NCI-H2171 (cell line): ENCODE measurements around the gene UBC.
"Not testable (repeated sequence)": the region's sequence is repeated elsewhere in the genome, so short reads cannot be mapped to it uniquely, and the experiment has no call there.

ENCODE experiments used
- DNase-seq: peaks from one replicate; lab custom pipeline; 2025; lab: John Stamatoyannopoulos, UW

The UBC gene

GRCh38 chr12:124915239-124916236 lies 1.1 kb upstream of the UBC start:
- no peak for DNase-seq

- no peak for DNase-seq
Observed at GRCh38 chr12:124913474-124914391, 717 bp downstream of the UBC start.

GRCh38 chr12:124912529-124913287 lies 1.7 kb downstream of the UBC start:
- not testable (repeated sequence) for DNase-seq

- not testable (repeated sequence) for DNase-seq
Observed at GRCh38 chr12:124911521-124911920, 2.9 kb downstream of the UBC start.

- no peak for DNase-seq
Observed at GRCh38 chr12:124910561-124911478, 3.6 kb downstream of the UBC start.

- DNase-seq, result no peak
Observed at GRCh38 chr12:124909831-124910560, 4.5 kb downstream of the UBC start.

GRCh38 chr12:124906606-124907261 lies 7.7 kb downstream of the UBC start:
- DNase-seq, result no peak

GRCh38 chr12:124904306-124905098 lies 9.9 kb downstream of the UBC start:
- DNase-seq, result no peak

- DNase-seq, result no peak
Observed at GRCh38 chr12:124902916-124903315, 11.5 kb downstream of the UBC start.

GRCh38 chr12:124901003-124901402 lies 13.4 kb downstream of the UBC start:
- DNase-seq, result no peak

GRCh38 chr12:124900345-124900795 lies 14.1 kb downstream of the UBC start:
- DNase-seq, result not testable (repeated sequence)

- no peak for DNase-seq
Observed at GRCh38 chr12:124898923-124899294, 15.5 kb downstream of the UBC start.

- peak; percentile 39 for DNase-seq
Observed at GRCh38 chr12:124898200-124898922, 16.1 kb downstream of the UBC start.

GRCh38 chr12:124896461-124896860 lies 18.0 kb downstream of the UBC start:
- no peak for DNase-seq

- DNase-seq, result no peak
Observed at GRCh38 chr12:124893792-124894516, 20.5 kb downstream of the UBC start.

GRCh38 chr12:124888260-124888659 lies 26.2 kb downstream of the UBC start:
- no peak for DNase-seq

- not testable (repeated sequence) for DNase-seq
Observed at GRCh38 chr12:124887766-124888165, 26.7 kb downstream of the UBC start.
